CD4-positive, alpha-beta memory T cell (primary cell): ENCODE measurements around the gene SLC11A1. TPM values are rescaled to one million over a fixed set of nuclear protein-coding genes. Genes with fewer than 3 reads are reported as not detected.

ENCODE experiments used
- CTCF ChIA-PET: fragments of 350-600 bp; sonication (Branson Sonifier 250); formaldehyde crosslinking; loops from one replicate; lab custom pipeline; 2021; ENCODE audit warnings: inconsistent platforms; ENCODE audit not compliant: partially characterized antibody; lab: Charles Lee
- POLR2A ChIA-PET: fragments of 350-600 bp; sonication (Branson Sonifier 250); formaldehyde crosslinking; loops from one replicate; lab custom pipeline; 2021; ENCODE audit not compliant: partially characterized antibody; lab: Charles Lee
- DNase-seq, 5 donors: peaks; one replicate each; pipeline versions ENCODE4 v3.0.0 to v3.0.0-alpha.2; 2020 to 2022; ENCODE audit warnings: mixed read lengths in 1 of 5
- H3K27ac ChIP-seq: one replicate; pipeline ENCODE4 v1.7.0; 2013; ENCODE audit warnings: low read depth, low read length
- H3K27me3 ChIP-seq: 2 replicates; pipeline ENCODE4 v1.7.0; 2013; ENCODE audit warnings: mild to moderate bottlenecking, low read length, moderate library complexity; ENCODE audit not compliant: insufficient read depth
- H3K36me3 ChIP-seq: 2 replicates; pipeline ENCODE4 v1.7.0; 2013; ENCODE audit warnings: mild to moderate bottlenecking, low read length, moderate library complexity; ENCODE audit not compliant: insufficient read depth
- H3K4me1 ChIP-seq: 2 replicates; pipeline ENCODE4 v1.7.0; 2013; ENCODE audit warnings: mild to moderate bottlenecking, low read length, moderate library complexity; ENCODE audit not compliant: insufficient read depth
- H3K4me3 ChIP-seq, 2 donors: one replicate each; pipeline ENCODE4 v1.7.0; 2013; ENCODE audit warnings: low read length in 2 of 2, mild to moderate bottlenecking in 1 of 2
- H3K9me3 ChIP-seq, 2 donors: one replicate each; pipeline ENCODE4 v1.7.0; 2013; ENCODE audit warnings: low read length in 2 of 2, control low read depth in 1 of 2; ENCODE audit not compliant: control insufficient read depth in 1 of 2
- H3K27ac Mint-ChIP-seq, 7 donors: one replicate each; pipeline ENCODE4 v1.8.0; 2020 to 2021; ENCODE audit warnings: mixed read lengths in 7 of 7, mild to moderate bottlenecking in 6 of 7, inconsistent platforms in 3 of 7, moderate library complexity in 3 of 7
- H3K27me3 Mint-ChIP-seq, 2 donors: one replicate each; pipeline ENCODE4 v1.8.0; 2020 to 2021; ENCODE audit warnings: mixed read lengths in 2 of 2
- H3K36me3 Mint-ChIP-seq, 2 donors: one replicate each; pipeline ENCODE4 v1.8.0; 2020 to 2021; ENCODE audit warnings: mixed read lengths in 2 of 2, inconsistent platforms in 1 of 2, mild to moderate bottlenecking in 1 of 2
- H3K4me1 Mint-ChIP-seq, 4 donors: one replicate each; pipeline ENCODE4 v1.8.0; 2020 to 2021; ENCODE audit warnings: mixed read lengths in 4 of 4, mild to moderate bottlenecking in 1 of 4
- H3K4me3 Mint-ChIP-seq, 8 donors: one replicate each; pipeline ENCODE4 v1.8.0; 2020 to 2021; ENCODE audit warnings: mixed read lengths in 8 of 8, mild to moderate bottlenecking in 7 of 8, moderate library complexity in 6 of 8, inconsistent platforms in 3 of 8
- H3K9me3 Mint-ChIP-seq, 8 donors: one replicate each; pipeline ENCODE4 v1.8.0; 2020 to 2021; ENCODE audit warnings: mixed read lengths in 8 of 8, mild to moderate bottlenecking in 5 of 8, inconsistent platforms in 3 of 8, moderate library complexity in 1 of 8
- intact Hi-C: fragments of 100-400 bp; cut with micrococcal nuclease; formaldehyde crosslinking; loops from one replicate; pipeline ENCODE4 v1.15.1; 2023
- polyA plus RNA-seq, 2 donors: library from polyadenylated mRNA; unstranded; fragments of 300-500 nt; fragmentation: Illumina TruSeq; gene quantifications; one replicate each; pipeline ENCODE4 v1.2.3, GENCODE V29; 2021
- total RNA-seq, 2 experiments: library from RNA; stranded (reverse); gene quantifications; one replicate each; pipeline ENCODE4 v1.2.3, GENCODE V29; 2021

The SLC11A1 gene
- total and polyA plus RNA-seq, 4 experiments from 2014 or later = 0.37 to 1.9 (median 1.1) TPM

DNA sequence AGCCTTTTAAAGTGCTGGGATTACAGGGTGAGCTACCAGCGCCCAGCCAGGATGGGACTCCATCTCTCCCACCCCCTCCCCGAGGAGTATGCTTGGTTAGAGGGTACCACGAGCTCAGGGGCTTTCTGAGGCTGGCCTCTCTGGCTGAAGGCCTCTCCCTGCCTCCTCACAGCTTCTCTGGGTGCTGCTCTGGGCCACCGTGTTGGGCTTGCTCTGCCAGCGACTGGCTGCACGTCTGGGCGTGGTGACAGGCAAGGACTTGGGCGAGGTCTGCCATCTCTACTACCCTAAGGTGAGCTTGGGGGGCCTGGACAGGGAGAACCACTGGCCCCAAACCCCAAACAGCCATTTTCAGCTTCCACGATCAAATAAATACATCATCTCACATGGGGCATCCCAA is 2.9 kb downstream of the SLC11A1 start:
- ChIA-PET CTCF (interaction anchor here (0.8 to 1.7 kb wide), 2 partner anchors 11 to 29 kb away, joined by 3 to 7 read pairs; partner anchors contain the start of gene CATIP), POLR2A (interaction anchor here (3.1 kb wide), 1 partner anchor 12 kb away, joined by 13 read pairs; no protein-coding TSS in a partner anchor)
- no peak overlapping the region for H3K4me3 Mint-ChIP-seq
- Histone ChIP-seq H3K4me3 (no peak overlapping the region), H3K9me3 (no peaks in the 10 kb centered on the region), H3K27me3 (no peaks in the 10 kb centered on the region), H3K36me3 (no peaks in the 10 kb centered on the region), H3K27ac (no peak overlapping the region), H3K4me1 (peaks cover 7% of the 10 kb centered on the region)
- H3K4me1 Mint-ChIP-seq = peaks cover 2 to 11% (median 5%) of the 10 kb centered on the region in 4 donors
- intact Hi-C loops = no loop called here
- no peaks in the 10 kb centered on the region for H3K9me3 Mint-ChIP-seq
- H3K27me3 Mint-ChIP-seq = peaks cover 2 to 3% of the 10 kb centered on the region in 2 donors
- DNase-seq = no peak
- H3K27ac Mint-ChIP-seq = no peak overlapping the region
- H3K36me3 Mint-ChIP-seq = no peaks in the 10 kb centered on the region

GRCh38 chr2:218386505-218387368 is 4.7 kb downstream of the SLC11A1 start:
- H3K9me3 ChIP-seq = no peaks in the 10 kb centered on the region
- H3K4me1 ChIP-seq = peaks cover 7% of the 10 kb centered on the region
- no peaks in the 10 kb centered on the region for H3K27me3 ChIP-seq
- Mint-ChIP-seq H3K9me3 (no peaks in the 10 kb centered on the region), H3K27ac (peak overlapping the region in 2 of 7 donors; percentile 51 to 89), H3K27me3 (peaks cover 2 to 3% of the 10 kb centered on the region in 2 donors), H3K4me3 (peak overlapping the region in 2 of 8 donors; percentile 53 to 63), H3K36me3 (no peaks in the 10 kb centered on the region), H3K4me1 (peaks cover under 1 to 11% (median 4%) of the 10 kb centered on the region in 4 donors)
- ChIA-PET CTCF (interaction anchor here (1.0 kb wide), 1 partner anchor 10 kb away, joined by 3 read pairs; no protein-coding TSS in a partner anchor), POLR2A (interaction anchor here (0.8 kb wide), 1 partner anchor 9 kb away, joined by 3 read pairs; no protein-coding TSS in a partner anchor)
- no peak overlapping the region for H3K4me3 ChIP-seq
- H3K27ac ChIP-seq = no peak overlapping the region
- no peaks in the 10 kb centered on the region for H3K36me3 ChIP-seq
- DNase-seq = no peak
- intact Hi-C loops = no loop called here

DNA sequence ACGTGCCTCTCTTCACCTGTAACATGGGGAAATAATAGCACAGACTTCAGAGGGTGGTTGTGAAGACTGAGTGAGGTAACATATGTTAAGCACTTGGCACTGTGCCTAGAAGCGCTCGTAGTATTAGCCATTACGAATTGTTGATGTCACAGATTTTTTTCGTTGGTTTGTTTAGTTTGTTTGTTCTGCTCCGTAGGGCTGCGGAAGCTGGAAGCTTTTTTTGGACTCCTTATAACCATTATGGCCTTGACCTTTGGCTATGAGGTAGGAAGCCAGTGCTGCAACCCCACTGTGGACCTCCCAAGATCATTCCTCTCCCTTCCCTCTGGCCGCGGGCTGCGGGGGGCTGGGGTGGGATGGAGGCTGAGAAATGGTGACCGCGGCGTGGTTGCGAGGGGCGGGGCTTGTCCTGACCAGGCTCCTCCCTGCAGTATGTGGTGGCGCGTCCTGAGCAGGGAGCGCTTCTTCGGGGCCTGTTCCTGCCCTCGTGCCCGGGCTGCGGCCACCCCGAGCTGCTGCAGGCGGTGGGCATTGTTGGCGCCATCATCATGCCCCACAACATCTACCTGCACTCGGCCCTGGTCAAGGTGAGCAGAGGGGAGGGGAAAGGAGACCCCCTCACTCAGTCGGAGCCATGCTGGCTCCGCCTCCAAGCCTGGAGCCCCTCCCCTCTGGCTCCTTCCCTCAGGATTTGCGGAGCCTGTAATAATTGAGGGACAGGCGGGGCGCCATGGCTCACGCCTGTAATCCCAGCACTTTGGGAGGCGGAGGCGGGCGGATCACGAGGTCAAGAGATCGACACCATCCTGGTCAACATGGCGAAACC is 5.5 kb downstream of the SLC11A1 start:
- peaks cover 2 to 3% of the 10 kb centered on the region in 2 donors for H3K27me3 Mint-ChIP-seq
- peak overlapping the region in 6 of 8 donors; percentile 34 to 64 (median 54) for H3K4me3 Mint-ChIP-seq
- H3K27ac Mint-ChIP-seq = peak overlapping the region in 2 of 7 donors; percentile 51 to 89
- no peaks in the 10 kb centered on the region for H3K36me3 ChIP-seq
- intact Hi-C loops = no loop called here
- no peaks in the 10 kb centered on the region for H3K27me3 ChIP-seq
- no peaks in the 10 kb centered on the region for H3K9me3 Mint-ChIP-seq
- H3K4me3 ChIP-seq = no peak overlapping the region
- ChIA-PET POLR2A (interaction anchor here (0.8 kb wide), 1 partner anchor 8 kb away, joined by 3 read pairs; no protein-coding TSS in a partner anchor), CTCF (no interaction called here)
- peak in 2 of 5 donors; percentile 30 to 59 for DNase-seq
- H3K4me1 ChIP-seq = peaks cover 7% of the 10 kb centered on the region
- peaks cover 0 to 11% (median 4%) of the 10 kb centered on the region in 4 donors for H3K4me1 Mint-ChIP-seq
- no peaks in the 10 kb centered on the region for H3K36me3 Mint-ChIP-seq
- H3K9me3 ChIP-seq = no peaks in the 10 kb centered on the region
- H3K27ac ChIP-seq = no peak overlapping the region

DNA sequence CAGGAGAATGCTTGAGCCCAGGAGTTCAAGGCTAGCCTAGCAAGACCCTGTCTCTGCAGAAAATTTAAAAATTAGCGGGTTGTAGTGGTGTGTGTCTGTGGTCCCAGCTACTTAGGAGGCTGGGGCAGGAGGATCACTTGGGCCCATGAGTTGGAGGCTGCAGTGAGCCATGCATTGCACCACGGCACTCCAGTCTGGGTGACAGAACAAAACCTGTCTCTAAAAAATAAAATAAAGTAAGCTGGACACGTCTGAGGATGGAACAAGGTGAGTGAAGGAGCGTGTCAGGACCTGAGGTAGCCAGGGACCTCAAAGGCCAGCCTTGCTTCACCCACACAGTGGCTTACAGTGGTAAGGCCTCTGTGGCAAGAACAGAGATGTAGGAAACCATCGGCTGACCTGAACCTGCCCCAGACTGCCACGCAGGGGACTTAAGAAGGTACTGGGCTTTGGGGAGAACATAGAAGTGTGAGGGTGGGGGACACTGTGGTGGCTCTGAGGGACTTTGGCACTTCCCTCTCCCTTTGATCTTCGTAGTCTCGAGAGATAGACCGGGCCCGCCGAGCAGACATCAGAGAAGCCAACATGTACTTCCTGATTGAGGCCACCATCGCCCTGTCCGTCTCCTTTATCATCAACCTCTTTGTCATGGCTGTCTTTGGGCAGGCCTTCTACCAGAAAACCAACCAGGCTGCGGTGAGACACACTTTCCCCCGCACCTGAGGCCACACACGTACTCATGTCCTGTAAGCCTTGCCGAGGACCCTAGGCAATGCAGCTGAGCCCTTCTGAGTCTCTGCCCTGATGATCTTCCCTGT is 7.5 kb downstream of the SLC11A1 start:
- Mint-ChIP-seq H3K27me3 (peaks cover 2 to 3% of the 10 kb centered on the region in 2 donors), H3K4me1 (peaks cover 4 to 20% (median 12%) of the 10 kb centered on the region in 4 donors), H3K4me3 (no peak overlapping the region), H3K27ac (no peak overlapping the region), H3K9me3 (no peaks in the 10 kb centered on the region), H3K36me3 (no peaks in the 10 kb centered on the region)
- CTCF ChIA-PET = interaction anchor here (1.4 kb wide), 1 partner anchor 87 kb away, joined by 3 read pairs; no protein-coding TSS in a partner anchor
- Histone ChIP-seq H3K4me1 (peaks cover 17% of the 10 kb centered on the region), H3K36me3 (no peaks in the 10 kb centered on the region), H3K4me3 (no peak overlapping the region), H3K27ac (no peak overlapping the region), H3K9me3 (no peaks in the 10 kb centered on the region), H3K27me3 (no peaks in the 10 kb centered on the region)
- POLR2A ChIA-PET = interaction anchor here (0.6 kb wide), 1 partner anchor 10 kb away, joined by 3 read pairs; no protein-coding TSS in a partner anchor
- no peak for DNase-seq
- intact Hi-C loops = no loop called here

GRCh38 chr2:218391202-218391601 is 9.1 kb downstream of the SLC11A1 start:
- no peak overlapping the region for H3K4me3 Mint-ChIP-seq
- H3K36me3 Mint-ChIP-seq = peaks cover 0 to 1% of the 10 kb centered on the region in 2 donors
- peaks cover 0 to 2% (median 0%) of the 10 kb centered on the region in 8 donors for H3K9me3 Mint-ChIP-seq
- peaks cover 2 to 3% of the 10 kb centered on the region in 2 donors for H3K27me3 Mint-ChIP-seq
- Histone ChIP-seq H3K9me3 (no peaks in the 10 kb centered on the region), H3K4me3 (no peak overlapping the region), H3K4me1 (peaks cover 31% of the 10 kb centered on the region), H3K27ac (no peak overlapping the region), H3K27me3 (no peaks in the 10 kb centered on the region), H3K36me3 (no peaks in the 10 kb centered on the region)
- intact Hi-C loops = no loop called here
- H3K4me1 Mint-ChIP-seq = peaks cover 10 to 35% (median 24%) of the 10 kb centered on the region in 4 donors
- H3K27ac Mint-ChIP-seq = peak overlapping the region in 2 of 7 donors; percentile 7 to 22
- POLR2A ChIA-PET = interaction anchor here (1.2 kb wide), 1 partner anchor 16 kb away, joined by 4 read pairs; no protein-coding TSS in a partner anchor
- CTCF ChIA-PET = interaction anchor here (0.7 to 6.6 kb wide), 2 partner anchors 89 to 119 kb away, joined by 3 to 62 read pairs; partner anchors contain the start of genes AAMP and PNKD
- no peak for DNase-seq

DNA sequence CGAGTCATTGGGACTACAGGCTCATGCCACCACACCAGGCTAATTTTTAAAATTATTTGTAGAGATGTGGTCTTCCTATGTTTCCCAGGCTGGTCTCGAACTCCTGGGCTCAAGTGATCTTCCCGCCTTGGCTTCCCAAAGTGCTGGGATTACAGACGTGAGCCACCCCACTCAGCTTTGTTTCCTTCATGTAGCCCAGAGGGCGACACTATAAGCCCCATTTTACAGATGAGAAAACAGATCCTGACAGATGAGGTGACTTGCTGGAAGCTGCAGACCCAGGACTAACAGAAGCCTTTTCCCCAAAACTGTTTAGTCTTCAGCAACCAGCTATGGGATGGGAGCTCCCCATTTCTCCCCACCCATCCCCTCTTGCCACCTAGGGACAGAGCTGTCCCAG is 10.4 kb downstream of the SLC11A1 start:
- Histone ChIP-seq H3K27me3 (no peaks in the 10 kb centered on the region), H3K9me3 (no peaks in the 10 kb centered on the region), H3K4me1 (peaks cover 40% of the 10 kb centered on the region), H3K36me3 (no peaks in the 10 kb centered on the region), H3K27ac (no peak overlapping the region), H3K4me3 (no peak overlapping the region)
- ChIA-PET POLR2A (interaction anchor here (1.1 to 5.6 kb wide), 4 partner anchors 14 to 121 kb away, joined by 3 to 72 read pairs (median 4); partner anchors contain the start of genes AAMP and PNKD), CTCF (interaction anchor here (1.2 to 6.6 kb wide), 5 partner anchors 36 to 120 kb away, joined by 3 to 62 read pairs (median 9); partner anchors contain the start of genes AAMP, CATIP and PNKD)
- peaks cover 0 to 8% of the 10 kb centered on the region in 2 donors for H3K36me3 Mint-ChIP-seq
- H3K27ac Mint-ChIP-seq = peak overlapping the region in 1 of 7 donors; percentile 15
- H3K9me3 Mint-ChIP-seq = peaks cover 0 to 2% (median 0%) of the 10 kb centered on the region in 8 donors
- peaks cover 15 to 36% (median 29%) of the 10 kb centered on the region in 4 donors for H3K4me1 Mint-ChIP-seq
- no peak for DNase-seq
- no peaks in the 10 kb centered on the region for H3K27me3 Mint-ChIP-seq
- intact Hi-C loops = no loop called here
- H3K4me3 Mint-ChIP-seq = no peak overlapping the region
